Astrocyte (in vitro differentiated cells and primary cell): ENCODE results near the gene AARSD1. TPM values are rescaled to one million over a fixed set of nuclear protein-coding genes. Genes with fewer than 3 reads are reported as not detected.

ENCODE experiments used
- DNase-seq: peaks from one replicate; pipeline ENCODE4 v3.0.0-alpha.2; 2010; ENCODE audit warnings: low read depth
- FAIRE-seq: peaks from 2 replicates; lab custom pipeline; 2011; peaks lifted over from hg19 to GRCh38; lab: Jason Lieb, UNC
- H2AFZ ChIP-seq: 2 replicates; pipeline ENCODE4 v1.6.0; 2012; ENCODE audit warnings: low read depth, low read length, inconsistent platforms
- H3K27ac ChIP-seq: 2 replicates; pipeline ENCODE4 v1.5.1; 2011; ENCODE audit warnings: low read depth, low read length, inconsistent platforms
- H3K27me3 ChIP-seq: 2 replicates; pipeline ENCODE4 v1.6.0; 2011; ENCODE audit warnings: low read length, inconsistent platforms; ENCODE audit not compliant: insufficient read depth
- H3K36me3 ChIP-seq: 2 replicates; pipeline ENCODE4 v1.5.1; 2011; ENCODE audit warnings: low read length, inconsistent platforms; ENCODE audit not compliant: insufficient read depth
- H3K4me1 ChIP-seq: 2 replicates; pipeline ENCODE4 v1.5.1; 2011; ENCODE audit warnings: low read length, inconsistent platforms; ENCODE audit not compliant: insufficient read depth
- H3K4me2 ChIP-seq: 2 replicates; pipeline ENCODE4 v1.6.0; 2012; ENCODE audit warnings: low read length, inconsistent platforms
- H3K4me3 ChIP-seq: 2 replicates; pipeline ENCODE4 v1.5.1; 2011; ENCODE audit warnings: low read depth, mild to moderate bottlenecking, low read length, inconsistent platforms; ENCODE audit not compliant: insufficient read depth
- H3K79me2 ChIP-seq: 2 replicates; pipeline ENCODE4 v1.6.0; 2012; ENCODE audit warnings: mild to moderate bottlenecking, low read length, inconsistent platforms; ENCODE audit not compliant: insufficient read depth
- H3K9ac ChIP-seq: 2 replicates; pipeline ENCODE4 v1.6.0; 2012; ENCODE audit warnings: mild to moderate bottlenecking, low read length, inconsistent platforms
- H3K9me3 ChIP-seq: 2 replicates; pipeline ENCODE4 v1.5.1; 2012; ENCODE audit warnings: low read depth, mild to moderate bottlenecking, low read length, inconsistent platforms; ENCODE audit not compliant: insufficient read depth
- H4K20me1 ChIP-seq: 2 replicates; pipeline ENCODE4 v1.6.0; 2012; ENCODE audit warnings: low read length, inconsistent platforms; ENCODE audit not compliant: insufficient read depth
- H3K27ac Mint-ChIP-seq: one replicate; pipeline ENCODE4 v1.8.0; 2021; ENCODE audit warnings: mild to moderate bottlenecking, mixed read lengths; ENCODE audit not compliant: unreplicated experiment
- H3K27me3 Mint-ChIP-seq: one replicate; pipeline ENCODE4 v1.8.0; 2021; ENCODE audit warnings: low read depth, mixed read lengths; ENCODE audit not compliant: unreplicated experiment
- H3K36me3 Mint-ChIP-seq: one replicate; pipeline ENCODE4 v1.8.0; 2021; ENCODE audit warnings: low read depth, mixed read lengths; ENCODE audit not compliant: unreplicated experiment
- H3K4me1 Mint-ChIP-seq: one replicate; pipeline ENCODE4 v1.8.0; 2021; ENCODE audit warnings: low read depth, mixed read lengths; ENCODE audit not compliant: unreplicated experiment
- H3K4me3 Mint-ChIP-seq: one replicate; pipeline ENCODE4 v1.8.0; 2021; ENCODE audit warnings: mild to moderate bottlenecking, moderate library complexity, mixed read lengths; ENCODE audit not compliant: unreplicated experiment
- H3K9me3 Mint-ChIP-seq: one replicate; pipeline ENCODE4 v1.8.0; 2021; ENCODE audit warnings: mild to moderate bottlenecking, mixed read lengths; ENCODE audit not compliant: unreplicated experiment
- EZH2 ChIP-seq: IDR thresholded peaks from 2 replicates; pipeline ENCODE4 v1.6.1; 2012; ENCODE audit warnings: mild to moderate bottlenecking, low read length, inconsistent platforms; ENCODE audit not compliant: insufficient read depth
- total RNA-seq: library from RNA; stranded (reverse); gene quantifications from 2 replicates; pipeline ENCODE4 v1.2.1, GENCODE V29; 2021
- TF ChIP-seq, protein P1 (sequence below): IDR thresholded peaks from 2 replicates; pipeline ENCODE4 v1.5.1; 2011; ENCODE audit warnings: low read depth, mild to moderate bottlenecking, inconsistent platforms, low read length, moderate library complexity; ENCODE audit not compliant: insufficient read depth

Gene AARSD1
- total RNA-seq, 1 donor from 2014 or later: 42.8 TPM

GRCh38 chr17:42908872-42909700 is 55.2 kb downstream of the AARSD1 start:
- Histone ChIP-seq H3K79me2 (no peaks in the 10 kb centered on the region), H3K36me3 (no peaks in the 10 kb centered on the region), H3K27me3 (peaks cover 17% of the 10 kb centered on the region), H3K4me2 (peak overlapping the region; percentile 26), H3K4me3 (no peak overlapping the region), H3K4me1 (peaks cover 5% of the 10 kb centered on the region), H3K9ac (no peak overlapping the region), H3K9me3 (peaks cover 4% of the 10 kb centered on the region), H2AFZ (no peak overlapping the region), H3K27ac (no peak overlapping the region), H4K20me1 (no peaks in the 10 kb centered on the region)
- H3K27me3 Mint-ChIP-seq: peaks cover 27% of the 10 kb centered on the region
- DNase-seq: peak; percentile 58
- TF ChIP-seq EZH2: no peak
- TF ChIP-seq, protein P1, sequence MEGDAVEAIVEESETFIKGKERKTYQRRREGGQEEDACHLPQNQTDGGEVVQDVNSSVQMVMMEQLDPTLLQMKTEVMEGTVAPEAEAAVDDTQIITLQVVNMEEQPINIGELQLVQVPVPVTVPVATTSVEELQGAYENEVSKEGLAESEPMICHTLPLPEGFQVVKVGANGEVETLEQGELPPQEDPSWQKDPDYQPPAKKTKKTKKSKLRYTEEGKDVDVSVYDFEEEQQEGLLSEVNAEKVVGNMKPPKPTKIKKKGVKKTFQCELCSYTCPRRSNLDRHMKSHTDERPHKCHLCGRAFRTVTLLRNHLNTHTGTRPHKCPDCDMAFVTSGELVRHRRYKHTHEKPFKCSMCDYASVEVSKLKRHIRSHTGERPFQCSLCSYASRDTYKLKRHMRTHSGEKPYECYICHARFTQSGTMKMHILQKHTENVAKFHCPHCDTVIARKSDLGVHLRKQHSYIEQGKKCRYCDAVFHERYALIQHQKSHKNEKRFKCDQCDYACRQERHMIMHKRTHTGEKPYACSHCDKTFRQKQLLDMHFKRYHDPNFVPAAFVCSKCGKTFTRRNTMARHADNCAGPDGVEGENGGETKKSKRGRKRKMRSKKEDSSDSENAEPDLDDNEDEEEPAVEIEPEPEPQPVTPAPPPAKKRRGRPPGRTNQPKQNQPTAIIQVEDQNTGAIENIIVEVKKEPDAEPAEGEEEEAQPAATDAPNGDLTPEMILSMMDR: no peak
- H3K9me3 Mint-ChIP-seq: no peaks in the 10 kb centered on the region
- peaks cover 7% of the 10 kb centered on the region for H3K4me1 Mint-ChIP-seq
- H3K4me3 Mint-ChIP-seq: no peak overlapping the region
- no peaks in the 10 kb centered on the region for H3K36me3 Mint-ChIP-seq
- no peak overlapping the region for H3K27ac Mint-ChIP-seq
- FAIRE-seq: no peak

DNA sequence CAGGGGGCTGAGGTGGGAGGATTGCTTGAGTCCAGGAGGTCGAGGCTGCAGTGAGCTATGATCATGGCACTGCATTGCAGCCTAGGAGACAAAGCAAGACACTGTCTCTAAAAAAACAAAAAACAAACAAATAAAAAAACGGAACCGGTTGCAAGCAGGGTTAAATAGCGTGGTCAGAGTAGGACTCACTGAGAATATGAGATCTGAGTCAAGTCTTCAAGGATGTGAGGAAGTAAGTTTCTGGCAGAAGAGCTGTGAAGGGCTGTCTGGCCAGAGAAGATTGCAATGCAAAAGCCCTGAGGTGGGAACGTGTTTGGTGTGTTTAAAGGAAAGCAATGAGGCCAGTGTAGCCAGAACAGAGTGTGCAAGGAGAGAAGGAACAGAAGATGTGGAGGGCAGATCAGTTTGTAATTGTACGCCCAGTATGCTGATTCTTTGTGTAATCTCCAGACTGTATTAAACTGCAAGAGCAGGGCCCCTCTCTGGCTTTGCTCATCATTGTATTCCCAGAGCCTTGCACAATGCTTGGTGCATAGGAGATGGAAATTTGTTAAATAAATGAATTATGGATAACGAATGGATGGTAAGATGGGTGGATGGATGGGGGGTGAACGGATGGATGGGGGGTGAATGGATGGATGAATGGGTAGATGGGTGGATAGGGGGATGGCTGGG is 57.3 kb downstream of the AARSD1 start:
- no peak overlapping the region for H2AFZ ChIP-seq
- H3K9ac ChIP-seq: no peak overlapping the region
- H3K79me2 ChIP-seq: no peaks in the 10 kb centered on the region
- H3K27me3 Mint-ChIP-seq: peaks cover 32% of the 10 kb centered on the region
- no peak overlapping the region for H3K27ac Mint-ChIP-seq
- no peak for FAIRE-seq
- no peak overlapping the region for H3K27ac ChIP-seq
- H3K27me3 ChIP-seq: peaks cover 23% of the 10 kb centered on the region
- no peak overlapping the region for H3K4me3 ChIP-seq
- H3K36me3 ChIP-seq: no peaks in the 10 kb centered on the region
- TF ChIP-seq, protein P1: no peak
- TF ChIP-seq EZH2: no peak
- no peaks in the 10 kb centered on the region for H3K9me3 Mint-ChIP-seq
- H3K36me3 Mint-ChIP-seq: no peaks in the 10 kb centered on the region
- peaks cover 4% of the 10 kb centered on the region for H3K9me3 ChIP-seq
- H3K4me1 Mint-ChIP-seq: peaks cover 7% of the 10 kb centered on the region
- H3K4me1 ChIP-seq: peaks cover 5% of the 10 kb centered on the region
- H3K4me3 Mint-ChIP-seq: peak overlapping the region; percentile 25
- H3K4me2 ChIP-seq: no peak overlapping the region
- DNase-seq: no peak
- no peaks in the 10 kb centered on the region for H4K20me1 ChIP-seq
